ENCODE data around the gene RYR2. TPM values are rescaled to one million over a fixed set of nuclear protein-coding genes. Genes with fewer than 3 reads are reported as not detected.

RYR2 gene
- total RNA-seq, 1 donor from 2014 or later, result 4.8 TPM

GRCh38 chr1:237134929-237135328, 92.9 kb downstream of the RYR2 start:
- ATAC-seq (no peak), DNase-seq (no peak)
- Histone ChIP-seq H3K36me3 (no peaks in the 10 kb centered on the region), H3K27me3 (ENCODE audit: low read depth) (no peaks in the 10 kb centered on the region), H3K9me3 (no peaks in the 10 kb centered on the region), H3K27ac (no peak overlapping the region), H3K4me1 (no peaks in the 10 kb centered on the region), H3K4me3 (no peak overlapping the region)
- no peak for TF ChIP-seq CTCF (IDR thresholded peaks at IDR 0.05)
- intact Hi-C loops (cut with DNase I), result no loop called here

GRCh38 chr1:237138551-237138950, 96.6 kb downstream of the RYR2 start:
- intact Hi-C loops (cut with DNase I), result no loop called here
- no peak for TF ChIP-seq CTCF (IDR thresholded peaks at IDR 0.05)

GRCh38 chr1:237139732-237140131, 97.7 kb downstream of the RYR2 start:
- ATAC-seq, result no peak
- Histone ChIP-seq H3K4me1 (peaks cover 6% of the 10 kb centered on the region), H3K9me3 (no peaks in the 10 kb centered on the region), H3K4me3 (no peak overlapping the region), H3K27ac (no peak overlapping the region), H3K27me3 (ENCODE audit: low read depth) (no peaks in the 10 kb centered on the region), H3K36me3 (no peaks in the 10 kb centered on the region)
- TF ChIP-seq CTCF (IDR thresholded peaks at IDR 0.05), result no peak
- intact Hi-C loops (cut with DNase I), result no loop called here
- DNase-seq, result no peak

More at GRCh38 chr1:237138551-237138950, 96.6 kb downstream of the RYR2 start:
- Histone ChIP-seq H3K27ac (no peak overlapping the region), H3K9me3 (no peaks in the 10 kb centered on the region), H3K27me3 (ENCODE audit: low read depth) (no peaks in the 10 kb centered on the region), H3K4me1 (peaks cover 6% of the 10 kb centered on the region), H3K4me3 (no peak overlapping the region), H3K36me3 (no peaks in the 10 kb centered on the region)
- ATAC-seq (no peak), DNase-seq (no peak)

GRCh38 chr1:237140986-237141385, 99.0 kb downstream of the RYR2 start:
- peaks cover 6% of the 10 kb centered on the region for H3K4me1 ChIP-seq
- DNase-seq (no peak), ATAC-seq (no peak)
- peak overlapping the region; percentile 56 for H3K27ac ChIP-seq
- H3K27me3 ChIP-seq (ENCODE audit: low read depth), result no peaks in the 10 kb centered on the region
- TF ChIP-seq CTCF (IDR thresholded peaks at IDR 0.05), result no peak
- intact Hi-C loops (cut with DNase I), result no loop called here
- no peaks in the 10 kb centered on the region for H3K9me3 ChIP-seq
- H3K4me3 ChIP-seq, result no peak overlapping the region
- H3K36me3 ChIP-seq, result no peaks in the 10 kb centered on the region

GRCh38 chr1:237141502-237141901, 99.5 kb downstream of the RYR2 start:
- Histone ChIP-seq H3K36me3 (no peaks in the 10 kb centered on the region), H3K27ac (peak overlapping the region; percentile 56), H3K27me3 (ENCODE audit: low read depth) (no peaks in the 10 kb centered on the region), H3K4me3 (no peak overlapping the region), H3K9me3 (no peaks in the 10 kb centered on the region), H3K4me1 (peaks cover 6% of the 10 kb centered on the region)
- DNase-seq, result no peak
- no peak for ATAC-seq
- intact Hi-C loops (cut with DNase I), result no loop called here
- TF ChIP-seq CTCF (IDR thresholded peaks at IDR 0.05), result no peak

Measured in lower lobe of right lung (tissue), 2 donors.